SK-N-SH (cell line): ENCODE data around the gene DIRAS2. TPM values are rescaled to one million over a fixed set of nuclear protein-coding genes. Genes with fewer than 3 reads are reported as not detected.

Experiments used
- CTCF ChIA-PET: fragments of 300-600, 350-600 bp; formaldehyde crosslinking; extraction: SDS; loops from one replicate; lab custom pipeline; 2021; lab: Yijun Ruan, JAX
- POLR2A ChIA-PET: fragments of 350-600 bp; sonication (Branson Sonifier 250); formaldehyde crosslinking; extraction: SDS; loops from one replicate; lab custom pipeline; 2020; ENCODE audit warnings: antibody characterized with exemption, inconsistent platforms; lab: Yijun Ruan, JAX
- DNase-seq: peaks from one replicate; pipeline ENCODE4 v3.0.0; 2012
- H2AFZ ChIP-seq: fragments of 200-600 bp; sonication (generic); 2 replicates; pipeline ENCODE4 v1.8.1; 2016; ENCODE audit warnings: antibody characterized with exemption, mild to moderate bottlenecking, low read depth
- H3F3A ChIP-seq: fragments of 200-600 bp; sonication (generic); replicated peaks from 2 replicates; pipeline ENCODE3; 2016; ENCODE audit warnings: antibody characterized with exemption, mild to moderate bottlenecking; ENCODE audit not compliant: insufficient read depth
- H3K27ac ChIP-seq, 2 experiments: fragments of 200-500 bp in 1 of 2; fragments of 200-600 bp in 1 of 2; sonication (Bioruptor generic) in 1 of 2; sonication (generic), shearing (Covaris generic) in 1 of 2; 2 replicates each; pipeline versions ENCODE4 v1.5.1 to v1.6.1; 2014 to 2016; ENCODE audit warnings: low read depth in 2 of 2, inconsistent platforms in 1 of 2, low read length in 1 of 2, mild to moderate bottlenecking in 1 of 2, mixed read lengths in 1 of 2
- H3K27me3 ChIP-seq: fragments of 200-600 bp; sonication (generic), shearing (Covaris generic); 2 replicates; pipeline ENCODE4 v1.6.1; 2016; ENCODE audit warnings: mixed run types; ENCODE audit not compliant: insufficient read depth
- H3K36me3 ChIP-seq, 2 experiments: fragments of 200-500 bp in 1 of 2; fragments of 200-600 bp in 1 of 2; sonication (Bioruptor generic) in 1 of 2; sonication (generic) in 1 of 2; replicated peaks in 1 of 2; 2 replicates each; pipeline versions ENCODE3 to v1.5.1; 2014 to 2016; ENCODE audit warnings: low read length in 1 of 2, mild to moderate bottlenecking in 1 of 2; ENCODE audit not compliant: insufficient read depth in 2 of 2, control insufficient read depth in 1 of 2
- H3K4me1 ChIP-seq, 2 experiments: fragments of 200-500 bp in 1 of 2; fragments of 200-600 bp in 1 of 2; sonication (Bioruptor generic) in 1 of 2; sonication (generic), shearing (Covaris generic) in 1 of 2; 2 replicates each; pipeline versions ENCODE4 v1.5.1 to v1.6.1; 2014 to 2016; ENCODE audit warnings: low read depth in 1 of 2, low read length in 1 of 2, mixed run types in 1 of 2; ENCODE audit not compliant: insufficient read depth in 2 of 2, control insufficient read depth in 1 of 2
- H3K4me2 ChIP-seq: fragments of 200-600 bp; sonication (generic), shearing (Covaris generic); 2 replicates; pipeline ENCODE4 v1.6.1; 2017; ENCODE audit warnings: mixed run types
- H3K4me3 ChIP-seq, 2 experiments: fragments of 200-500 bp in 1 of 2; fragments of 200-600 bp in 1 of 2; sonication (Bioruptor generic) in 1 of 2; sonication (generic), shearing (Covaris generic) in 1 of 2; 2 replicates each; pipeline versions ENCODE4 v1.5.1 to v1.8.1; 2014 to 2016; ENCODE audit warnings: low read depth in 2 of 2, inconsistent platforms in 1 of 2, low read length in 1 of 2, mild to moderate bottlenecking in 1 of 2, mixed read lengths in 1 of 2, moderate library complexity in 1 of 2
- H3K79me2 ChIP-seq: fragments of 200-600 bp; sonication (generic); 2 replicates; pipeline ENCODE4 v1.8.1; 2017; ENCODE audit warnings: mild to moderate bottlenecking; ENCODE audit not compliant: insufficient read depth
- H3K9ac ChIP-seq: fragments of 200-600 bp; sonication (generic); 2 replicates; pipeline ENCODE4 v1.6.1; 2017; ENCODE audit warnings: mixed run types
- H3K9me2 ChIP-seq: fragments of 200-600 bp; sonication (generic); 2 replicates; pipeline ENCODE4 v1.6.1; 2017; ENCODE audit warnings: mixed run types
- H3K9me3 ChIP-seq: fragments of 200-600 bp; sonication (generic); 2 replicates; pipeline ENCODE4 v1.6.1; 2017; ENCODE audit warnings: mixed run types, mild to moderate bottlenecking, moderate library complexity
- H4K20me1 ChIP-seq: fragments of 200-600 bp; sonication (generic); 2 replicates; pipeline ENCODE4 v1.6.1; 2017; ENCODE audit warnings: mild to moderate bottlenecking, mixed run types; ENCODE audit not compliant: insufficient read depth
- CHD2 ChIP-seq: fragments of 150-350 bp; IDR thresholded peaks from 2 replicates; pipeline ENCODE4 v1.6.1; 2018; ENCODE audit warnings: low read length; ENCODE audit not compliant: partially characterized antibody
- EP300 ChIP-seq, 2 experiments: IDR thresholded peaks; 2 replicates each; pipeline versions ENCODE4 v1.4.0 to v1.6.1; 2012; ENCODE audit warnings: borderline replicate concordance in 1 of 2, low read depth in 1 of 2, low read length in 1 of 2
- EZH2phosphoT487 ChIP-seq: fragments of 200-600 bp; sonication (generic); IDR thresholded peaks from 2 replicates; pipeline ENCODE4 v1.6.1; 2017; ENCODE audit warnings: low read depth, mixed run types, mild to moderate bottlenecking, antibody characterized with exemption, moderate library complexity, borderline replicate concordance
- FOXM1 ChIP-seq: IDR thresholded peaks from 2 replicates; pipeline ENCODE4 v1.4.0; 2012; ENCODE audit warnings: low read depth, mild to moderate bottlenecking
- GATA2 ChIP-seq: sonication (generic); formaldehyde crosslinking; IDR thresholded peaks from 2 replicates; pipeline ENCODE4 v1.5.0; 2020; ENCODE audit warnings: mild to moderate bottlenecking, missing genetic modification reagents
- NRF1 ChIP-seq: IDR thresholded peaks from 2 replicates; pipeline ENCODE4 v1.6.1; 2012; ENCODE audit warnings: low read depth, mild to moderate bottlenecking, low read length
- RFX5 ChIP-seq: IDR thresholded peaks from 2 replicates; pipeline ENCODE4 v1.6.1; 2012; ENCODE audit warnings: mild to moderate bottlenecking, improper control_type of control experiment, low read length
- RXRA ChIP-seq: IDR thresholded peaks from 2 replicates; pipeline ENCODE4 v1.4.0; 2012; ENCODE audit warnings: low read depth, mild to moderate bottlenecking, borderline replicate concordance
- SIN3A ChIP-seq: IDR thresholded peaks from 2 replicates; pipeline ENCODE4 v1.6.1; 2012; ENCODE audit warnings: low read depth, mild to moderate bottlenecking, low read length, moderate library complexity, borderline replicate concordance
- TAF1 ChIP-seq: IDR thresholded peaks from 2 replicates; pipeline ENCODE4 v1.6.1; 2012; ENCODE audit warnings: low read depth, mild to moderate bottlenecking, low read length, moderate library complexity, borderline replicate concordance
- YY1 ChIP-seq: IDR thresholded peaks from 2 replicates; pipeline ENCODE4 v1.4.0; 2012; ENCODE audit warnings: low read depth, mild to moderate bottlenecking
- WGBS: methylation state at CpG from one replicate; pipeline ENCODE4 v1.1.6; 2017; ENCODE audit warnings: low lambda C conversion rate; 5-methylcytosine and 5-hydroxymethylcytosine counted together
- polyA plus RNA-seq, 3 experiments: library from polyadenylated mRNA; depleted of rRNA; stranded (reverse); fragments of >200 nt; gene quantifications; 2 replicates each; pipeline ENCODE4 v1.2.3, GENCODE V29; 2012
- TF ChIP-seq, protein P1 (sequence below): IDR thresholded peaks from 2 replicates; pipeline ENCODE4 v1.4.0; 2012; ENCODE audit warnings: low read depth, borderline replicate concordance
- TF ChIP-seq, protein P2 (sequence below): IDR thresholded peaks from 2 replicates; pipeline ENCODE4 v1.4.0; 2012; ENCODE audit warnings: low read depth, borderline replicate concordance
- TF ChIP-seq, protein P3 (sequence below): fragments of 200-600 bp; sonication (generic); IDR thresholded peaks from 2 replicates; pipeline ENCODE4 v1.6.1; 2017; ENCODE audit warnings: antibody characterized with exemption, mild to moderate bottlenecking, moderate library complexity
- TF ChIP-seq, protein P4 (sequence below): IDR thresholded peaks from 2 replicates; pipeline ENCODE4 v1.4.0; 2012; ENCODE audit warnings: low read depth

DIRAS2 gene
- polyA plus RNA-seq, 1 of the 3 experiments (the other 2 are of a cell fraction), result not detected

DNA sequence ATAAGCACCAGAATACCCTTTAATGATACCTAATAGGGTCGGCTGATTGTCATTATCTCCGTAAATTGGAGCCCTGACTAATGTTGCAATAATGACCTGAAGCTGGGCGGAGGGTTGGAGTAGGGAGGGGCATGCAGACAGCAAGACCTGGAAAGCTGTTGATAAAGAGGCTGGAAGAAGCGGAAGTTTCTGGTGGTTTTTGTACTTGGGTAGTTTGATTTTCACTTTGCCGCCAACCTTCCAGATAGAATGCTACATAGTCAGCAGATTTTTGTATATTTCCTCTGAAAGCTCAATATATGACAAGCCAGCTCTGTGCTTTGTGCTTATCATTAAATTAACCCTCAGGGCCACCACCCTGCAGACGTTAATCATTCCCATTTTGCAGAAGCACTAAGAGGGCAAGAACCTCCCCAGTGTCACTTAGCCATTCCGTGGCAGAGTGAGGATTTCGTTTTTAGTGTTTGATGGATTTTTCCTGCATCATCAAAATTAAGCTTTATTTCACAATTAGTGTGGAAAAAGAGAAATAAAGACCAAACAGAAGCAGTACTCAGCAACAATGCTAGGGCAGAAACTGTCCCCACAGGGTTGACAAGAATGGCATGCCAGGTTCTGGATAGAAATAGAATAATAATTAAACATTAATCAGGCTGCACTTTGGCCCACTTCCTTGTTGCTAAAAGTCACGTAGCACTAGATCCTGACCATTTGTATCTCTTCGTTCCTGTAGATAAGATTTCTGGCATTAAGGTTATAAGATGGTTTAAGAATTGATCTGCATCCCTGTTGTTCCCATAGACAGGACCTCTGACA, 34.7 kb downstream of the DIRAS2 start:
- WGBS, result 24% methylated on average over 10 of the region's 10 CpGs
- TF ChIP-seq GATA2 (CRISPR knock-in tag) (peak; percentile 76), RXRA (no peak), FOXM1 (no peak), EZH2phosphoT487 (no peak), RFX5 (no peak), TAF1 (no peak), SIN3A (no peak), NRF1 (no peak), EP300 (IDR thresholded peaks at IDR 0.05; ENCODE audit: borderline replicate concordance in 1 of 2, low read depth in 1 of 2, low read length in 1 of 2) (peak in 1 of 2 experiments; percentile 41; a peak in 1 of 4 replicates), YY1 (no peak), CHD2 (no peak)
- TF ChIP-seq, protein P1, sequence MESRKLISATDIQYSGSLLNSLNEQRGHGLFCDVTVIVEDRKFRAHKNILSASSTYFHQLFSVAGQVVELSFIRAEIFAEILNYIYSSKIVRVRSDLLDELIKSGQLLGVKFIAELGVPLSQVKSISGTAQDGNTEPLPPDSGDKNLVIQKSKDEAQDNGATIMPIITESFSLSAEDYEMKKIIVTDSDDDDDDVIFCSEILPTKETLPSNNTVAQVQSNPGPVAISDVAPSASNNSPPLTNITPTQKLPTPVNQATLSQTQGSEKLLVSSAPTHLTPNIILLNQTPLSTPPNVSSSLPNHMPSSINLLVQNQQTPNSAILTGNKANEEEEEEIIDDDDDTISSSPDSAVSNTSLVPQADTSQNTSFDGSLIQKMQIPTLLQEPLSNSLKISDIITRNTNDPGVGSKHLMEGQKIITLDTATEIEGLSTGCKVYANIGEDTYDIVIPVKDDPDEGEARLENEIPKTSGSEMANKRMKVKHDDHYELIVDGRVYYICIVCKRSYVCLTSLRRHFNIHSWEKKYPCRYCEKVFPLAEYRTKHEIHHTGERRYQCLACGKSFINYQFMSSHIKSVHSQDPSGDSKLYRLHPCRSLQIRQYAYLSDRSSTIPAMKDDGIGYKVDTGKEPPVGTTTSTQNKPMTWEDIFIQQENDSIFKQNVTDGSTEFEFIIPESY, result no peak
- TF ChIP-seq, protein P2, sequence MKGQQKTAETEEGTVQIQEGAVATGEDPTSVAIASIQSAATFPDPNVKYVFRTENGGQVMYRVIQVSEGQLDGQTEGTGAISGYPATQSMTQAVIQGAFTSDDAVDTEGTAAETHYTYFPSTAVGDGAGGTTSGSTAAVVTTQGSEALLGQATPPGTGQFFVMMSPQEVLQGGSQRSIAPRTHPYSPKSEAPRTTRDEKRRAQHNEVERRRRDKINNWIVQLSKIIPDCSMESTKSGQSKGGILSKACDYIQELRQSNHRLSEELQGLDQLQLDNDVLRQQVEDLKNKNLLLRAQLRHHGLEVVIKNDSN, result no peak
- TF ChIP-seq, protein P3, sequence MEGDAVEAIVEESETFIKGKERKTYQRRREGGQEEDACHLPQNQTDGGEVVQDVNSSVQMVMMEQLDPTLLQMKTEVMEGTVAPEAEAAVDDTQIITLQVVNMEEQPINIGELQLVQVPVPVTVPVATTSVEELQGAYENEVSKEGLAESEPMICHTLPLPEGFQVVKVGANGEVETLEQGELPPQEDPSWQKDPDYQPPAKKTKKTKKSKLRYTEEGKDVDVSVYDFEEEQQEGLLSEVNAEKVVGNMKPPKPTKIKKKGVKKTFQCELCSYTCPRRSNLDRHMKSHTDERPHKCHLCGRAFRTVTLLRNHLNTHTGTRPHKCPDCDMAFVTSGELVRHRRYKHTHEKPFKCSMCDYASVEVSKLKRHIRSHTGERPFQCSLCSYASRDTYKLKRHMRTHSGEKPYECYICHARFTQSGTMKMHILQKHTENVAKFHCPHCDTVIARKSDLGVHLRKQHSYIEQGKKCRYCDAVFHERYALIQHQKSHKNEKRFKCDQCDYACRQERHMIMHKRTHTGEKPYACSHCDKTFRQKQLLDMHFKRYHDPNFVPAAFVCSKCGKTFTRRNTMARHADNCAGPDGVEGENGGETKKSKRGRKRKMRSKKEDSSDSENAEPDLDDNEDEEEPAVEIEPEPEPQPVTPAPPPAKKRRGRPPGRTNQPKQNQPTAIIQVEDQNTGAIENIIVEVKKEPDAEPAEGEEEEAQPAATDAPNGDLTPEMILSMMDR, result no peak
- TF ChIP-seq, protein P4, sequence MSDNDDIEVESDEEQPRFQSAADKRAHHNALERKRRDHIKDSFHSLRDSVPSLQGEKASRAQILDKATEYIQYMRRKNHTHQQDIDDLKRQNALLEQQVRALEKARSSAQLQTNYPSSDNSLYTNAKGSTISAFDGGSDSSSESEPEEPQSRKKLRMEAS, result no peak
- TF ChIP-seq, all 33 proteins: peak for 2
- DNase-seq, result peak; percentile 50
- CTCF ChIA-PET, result interaction anchor here (0.7 kb wide), 1 partner anchor 15 kb away, joined by 3 read pairs; no protein-coding TSS in a partner anchor
- Histone ChIP-seq H3K36me3 (no peaks in the 10 kb centered on the region), H3F3A (no peaks in the 10 kb centered on the region), H4K20me1 (no peaks in the 10 kb centered on the region), H3K4me3 (no peak overlapping the region), H3K4me2 (no peak overlapping the region), H3K9me3 (no peaks in the 10 kb centered on the region), H3K79me2 (no peaks in the 10 kb centered on the region), H3K9me2 (no peaks in the 10 kb centered on the region), H3K4me1 (peaks cover 0 to 14% of the 10 kb centered on the region in 2 experiments; a peak in 1 of 4 replicates), H3K9ac (no peak overlapping the region), H3K27me3 (no peaks in the 10 kb centered on the region), H2AFZ (no peak overlapping the region), H3K27ac (no peak overlapping the region)
- POLR2A ChIA-PET, result no interaction called here
